8988T (cell line): ENCODE results near the gene TEX28.
"Not testable (repeated sequence)": the region's sequence is repeated elsewhere in the genome, so short reads cannot be mapped to it uniquely, and the experiment has no call there.

Experiments
- DNase-seq: peaks from one replicate; pipeline ENCODE4 v3.0.0; 2011

Gene TEX28

DNA sequence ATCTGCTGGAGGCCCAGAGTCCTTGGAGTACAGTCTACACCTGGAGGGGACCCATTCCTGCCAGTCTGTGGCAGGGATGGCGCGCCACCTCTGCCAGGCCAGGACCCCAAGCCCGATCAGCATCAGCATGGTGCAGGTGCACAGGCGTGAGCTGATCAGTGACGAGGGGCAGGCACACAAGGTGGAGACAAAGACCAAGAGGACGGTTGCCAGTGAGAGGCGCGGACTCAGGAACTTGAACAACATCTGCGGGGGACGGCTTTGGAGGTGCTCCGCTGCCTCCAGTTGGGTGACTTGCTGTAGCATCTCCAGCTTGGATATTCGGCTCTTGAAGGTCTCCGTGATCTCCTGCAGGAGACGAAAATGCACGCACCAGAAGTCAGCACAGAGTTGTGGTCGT lies 61.3 kb downstream of the TEX28 start:
- DNase-seq = not testable (repeated sequence)

DNA sequence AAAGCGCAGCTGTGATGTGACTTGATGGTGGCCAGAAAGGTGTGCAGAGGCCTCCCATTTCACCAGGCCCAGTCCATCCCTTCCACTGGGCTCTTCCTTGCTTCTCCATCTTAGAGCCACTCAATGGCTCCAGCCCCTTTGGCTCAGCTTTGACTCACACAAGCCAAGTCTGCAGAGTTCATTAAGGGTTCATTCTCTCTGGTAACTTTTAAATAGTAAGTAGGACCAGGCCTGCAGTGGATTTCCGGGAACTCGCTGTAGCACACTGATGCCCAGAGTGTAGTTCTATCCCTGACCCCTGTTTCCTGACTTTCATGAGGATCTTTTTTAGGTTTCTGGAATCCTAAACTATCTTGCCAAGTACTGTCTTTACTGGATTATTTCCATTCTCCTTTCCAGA lies 63.5 kb downstream of the TEX28 start:
- not testable (repeated sequence) for DNase-seq

DNA sequence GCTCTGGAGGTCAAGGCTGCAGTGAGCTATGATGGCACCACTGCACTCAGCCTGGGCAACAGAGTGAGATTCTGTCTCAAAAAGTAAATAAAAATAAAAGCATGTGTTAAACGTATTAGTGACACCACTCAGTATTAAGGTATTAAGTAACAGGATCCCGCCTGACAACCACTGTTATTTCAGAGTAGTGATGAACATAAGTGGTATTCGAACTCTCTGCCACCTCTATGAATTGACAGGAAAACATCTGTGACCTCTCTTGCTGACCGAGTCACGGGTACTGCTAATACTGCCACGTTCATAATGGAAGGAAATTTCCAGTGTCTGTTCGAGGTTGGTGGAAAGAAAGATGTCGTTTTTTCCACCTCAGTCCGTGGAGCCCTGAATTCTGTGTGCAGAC lies 68.2 kb downstream of the TEX28 start:
- DNase-seq = not testable (repeated sequence)

DNA sequence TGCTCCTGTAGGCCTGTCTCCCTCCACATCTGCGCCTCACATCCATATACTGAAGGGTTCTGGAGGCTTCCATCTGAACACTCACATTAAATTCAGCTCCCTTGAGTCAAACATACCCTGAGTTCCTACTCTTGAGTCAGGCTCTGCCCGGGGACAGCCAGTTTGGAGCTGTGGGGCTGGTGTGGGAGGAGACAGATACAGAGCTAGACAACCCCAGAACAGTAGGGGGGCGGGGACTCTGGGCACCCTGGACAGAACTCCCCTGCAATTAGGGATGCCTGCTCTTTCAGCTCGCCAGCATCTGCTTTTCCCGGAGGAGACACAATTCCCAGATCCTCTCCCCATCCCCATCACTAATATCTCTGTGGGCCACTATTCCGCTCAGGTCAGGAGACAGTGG lies 69.6 kb downstream of the TEX28 start:
- DNase-seq = not testable (repeated sequence)
